ENCODE results near the gene RHOG. TPM values are rescaled to one million over a fixed set of nuclear protein-coding genes. Genes with fewer than 3 reads are reported as not detected.
A peak's percentile ranks its signal among the peaks of the same experiment; 100 is the strongest.

Gene RHOG
- total RNA-seq, 6 experiments from 2014 or later, result 57.8 to 72.3 (median 66.4) TPM

DNA sequence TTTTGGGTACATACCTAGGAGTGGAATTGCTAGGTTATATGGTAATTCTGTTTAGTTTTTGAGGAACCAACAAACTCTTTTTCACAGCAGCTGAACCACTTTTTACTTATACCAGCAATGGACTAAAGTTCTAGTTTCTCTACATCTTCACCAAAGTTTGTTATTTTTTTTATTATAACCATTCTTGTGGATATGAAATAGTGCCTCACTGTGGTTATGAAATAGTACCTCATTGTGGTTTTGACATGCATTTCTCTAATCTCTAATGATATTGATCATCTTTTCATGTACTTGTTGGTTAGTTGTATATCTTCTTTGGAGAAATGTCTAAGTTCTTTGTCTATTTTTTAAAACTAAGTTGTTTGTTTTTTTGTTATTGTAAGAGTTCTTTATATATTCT, 41.9 kb upstream of the RHOG start:
- H3K9me3 Mint-ChIP-seq, result no peaks in the 10 kb centered on the region
- no peaks in the 10 kb centered on the region for H3K27me3 Mint-ChIP-seq (ENCODE audit: insufficient read depth)
- H3K27ac Mint-ChIP-seq, result no peak overlapping the region
- no peak for DNase-seq
- H3K4me3 Mint-ChIP-seq, result no peak overlapping the region
- TF ChIP-seq, protein P1, sequence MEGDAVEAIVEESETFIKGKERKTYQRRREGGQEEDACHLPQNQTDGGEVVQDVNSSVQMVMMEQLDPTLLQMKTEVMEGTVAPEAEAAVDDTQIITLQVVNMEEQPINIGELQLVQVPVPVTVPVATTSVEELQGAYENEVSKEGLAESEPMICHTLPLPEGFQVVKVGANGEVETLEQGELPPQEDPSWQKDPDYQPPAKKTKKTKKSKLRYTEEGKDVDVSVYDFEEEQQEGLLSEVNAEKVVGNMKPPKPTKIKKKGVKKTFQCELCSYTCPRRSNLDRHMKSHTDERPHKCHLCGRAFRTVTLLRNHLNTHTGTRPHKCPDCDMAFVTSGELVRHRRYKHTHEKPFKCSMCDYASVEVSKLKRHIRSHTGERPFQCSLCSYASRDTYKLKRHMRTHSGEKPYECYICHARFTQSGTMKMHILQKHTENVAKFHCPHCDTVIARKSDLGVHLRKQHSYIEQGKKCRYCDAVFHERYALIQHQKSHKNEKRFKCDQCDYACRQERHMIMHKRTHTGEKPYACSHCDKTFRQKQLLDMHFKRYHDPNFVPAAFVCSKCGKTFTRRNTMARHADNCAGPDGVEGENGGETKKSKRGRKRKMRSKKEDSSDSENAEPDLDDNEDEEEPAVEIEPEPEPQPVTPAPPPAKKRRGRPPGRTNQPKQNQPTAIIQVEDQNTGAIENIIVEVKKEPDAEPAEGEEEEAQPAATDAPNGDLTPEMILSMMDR (IDR thresholded peaks at IDR 0.05), result 0 out of 2 replicates have a peak, but pooled peaks have one; percentile 24
- H3K36me3 Mint-ChIP-seq (ENCODE audit: low read depth), result no peaks in the 10 kb centered on the region
- H3K4me1 Mint-ChIP-seq (ENCODE audit: low read depth), result peaks cover 35% of the 10 kb centered on the region

DNA sequence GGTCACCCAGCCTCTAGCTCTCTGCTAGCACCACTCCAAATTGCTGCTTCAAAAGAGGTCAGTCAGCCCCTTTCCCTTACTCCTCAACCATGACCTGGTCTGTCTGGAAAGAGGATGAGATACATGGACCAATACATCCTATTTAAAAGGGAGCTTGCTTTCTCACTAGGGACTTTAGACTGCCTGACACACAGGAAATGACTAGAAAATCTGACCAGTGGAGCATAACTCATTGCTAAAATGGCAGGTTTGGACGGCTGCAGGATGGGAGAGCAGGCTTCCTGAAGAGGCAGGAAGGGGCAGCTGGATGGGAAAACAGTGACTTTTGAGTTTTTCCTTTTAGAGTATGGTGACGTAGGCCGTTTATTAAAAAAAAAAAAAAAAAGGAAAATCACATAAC, 40.0 kb upstream of the RHOG start:
- Mint-ChIP-seq H3K9me3 (no peaks in the 10 kb centered on the region), H3K4me3 (peak overlapping the region; percentile 13), H3K36me3 (ENCODE audit: low read depth) (no peaks in the 10 kb centered on the region), H3K27ac (peak overlapping the region; percentile 65), H3K27me3 (ENCODE audit: insufficient read depth) (no peaks in the 10 kb centered on the region), H3K4me1 (ENCODE audit: low read depth) (peaks cover 31% of the 10 kb centered on the region)
- DNase-seq, result peak; percentile 23
- TF ChIP-seq, protein P1 (IDR thresholded peaks at IDR 0.05), result no peak

DNA sequence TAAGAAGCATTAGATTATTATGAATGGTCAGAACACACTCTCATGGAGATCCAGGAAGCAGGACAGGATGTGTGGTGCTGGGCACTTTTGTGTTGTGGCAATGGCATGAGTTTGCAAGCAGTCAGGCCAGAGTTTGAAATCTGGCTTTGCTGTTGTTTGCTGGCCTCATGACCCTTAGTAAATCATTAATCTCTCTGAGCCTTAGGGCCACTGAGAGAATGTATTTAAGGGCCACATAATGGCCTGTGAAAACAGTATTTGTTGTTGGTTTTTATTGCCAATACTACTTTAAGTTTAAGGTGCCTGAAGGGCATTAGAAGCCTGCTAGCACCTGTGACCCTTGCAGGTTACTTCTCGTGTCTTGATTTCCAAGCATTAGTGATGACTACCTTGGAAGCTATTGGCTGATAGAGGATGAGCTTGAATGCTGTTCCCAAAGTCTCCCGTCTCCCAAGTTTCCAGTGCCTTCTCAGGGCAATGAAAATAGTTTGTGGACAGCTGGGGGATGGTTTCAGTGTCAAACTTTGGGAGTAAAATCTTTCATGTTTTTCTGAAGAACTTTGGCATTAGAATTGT, 39.3 kb upstream of the RHOG start:
- H3K27ac Mint-ChIP-seq, result peak overlapping the region; percentile 65; the same call in 1 of the 2 replicates
- no peak for DNase-seq
- H3K9me3 Mint-ChIP-seq, result no peaks in the 10 kb centered on the region
- H3K36me3 Mint-ChIP-seq (ENCODE audit: low read depth), result no peaks in the 10 kb centered on the region
- TF ChIP-seq, protein P1 (IDR thresholded peaks at IDR 0.05), result no peak
- H3K4me3 Mint-ChIP-seq, result no peak overlapping the region
- H3K27me3 Mint-ChIP-seq (ENCODE audit: insufficient read depth), result no peaks in the 10 kb centered on the region
- H3K4me1 Mint-ChIP-seq (ENCODE audit: low read depth), result peaks cover 30% of the 10 kb centered on the region

DNA sequence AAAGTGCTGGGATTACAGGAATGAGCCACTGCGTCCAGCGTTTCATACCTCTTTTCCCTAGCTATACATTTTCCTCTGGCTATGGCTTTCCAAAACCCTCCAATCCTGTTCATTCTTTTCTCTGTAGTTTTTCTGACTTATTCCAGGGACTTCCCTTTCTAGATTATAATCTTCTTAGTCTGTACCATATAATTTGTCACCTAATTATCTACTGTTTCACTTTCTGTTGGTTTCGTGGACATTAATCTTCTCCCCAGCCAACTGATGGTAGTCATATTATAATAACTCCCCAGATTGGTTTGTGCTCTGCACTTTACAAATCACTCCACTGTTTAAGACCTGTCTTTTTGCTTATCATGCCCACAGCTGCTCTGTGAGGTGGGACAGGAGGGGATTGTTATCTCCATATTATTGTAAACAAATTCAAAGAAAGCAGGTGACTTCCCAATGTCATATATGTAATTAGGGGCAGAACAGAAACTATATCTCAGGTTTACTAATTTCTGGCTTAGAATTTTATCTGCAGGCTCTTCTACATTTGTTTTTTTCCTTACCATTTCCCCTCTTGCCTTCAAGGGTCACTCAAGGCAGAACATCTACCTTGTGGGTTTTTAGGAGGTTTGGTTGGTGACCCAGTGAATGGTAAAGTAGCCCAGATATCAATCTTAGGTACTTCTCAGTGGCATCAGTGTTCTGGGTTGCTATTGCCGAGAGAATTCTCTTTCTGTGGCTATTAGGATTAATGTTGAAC, 38.6 kb upstream of the RHOG start:
- Mint-ChIP-seq H3K9me3 (no peaks in the 10 kb centered on the region), H3K27me3 (ENCODE audit: insufficient read depth) (no peaks in the 10 kb centered on the region), H3K4me3 (no peak overlapping the region), H3K36me3 (ENCODE audit: low read depth) (no peaks in the 10 kb centered on the region), H3K27ac (peak overlapping the region; percentile 13; the same call in 1 of the 2 replicates), H3K4me1 (ENCODE audit: low read depth) (peaks cover 30% of the 10 kb centered on the region)
- TF ChIP-seq, protein P1 (IDR thresholded peaks at IDR 0.05), result no peak
- DNase-seq, result no peak

DNA sequence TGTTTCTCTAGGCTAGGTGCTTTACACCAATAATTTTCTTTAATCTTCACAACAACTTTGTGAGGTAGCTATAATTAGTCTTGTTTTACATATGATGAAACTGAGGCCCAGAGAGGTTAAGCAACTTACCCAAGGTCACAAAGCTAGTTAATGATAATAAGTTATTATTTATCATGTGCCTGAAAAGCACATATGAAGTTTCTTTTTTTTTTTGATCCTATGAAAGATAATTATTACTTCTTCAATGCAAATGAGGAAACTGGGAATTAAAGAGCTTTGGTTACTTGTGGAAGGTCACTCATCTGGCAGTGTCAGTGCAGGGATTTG, 37.5 kb upstream of the RHOG start:
- Mint-ChIP-seq H3K9me3 (no peaks in the 10 kb centered on the region), H3K27me3 (ENCODE audit: insufficient read depth) (no peaks in the 10 kb centered on the region), H3K36me3 (ENCODE audit: low read depth) (no peaks in the 10 kb centered on the region), H3K4me1 (ENCODE audit: low read depth) (peaks cover 30% of the 10 kb centered on the region), H3K27ac (no peak overlapping the region), H3K4me3 (no peak overlapping the region)
- DNase-seq, result no peak
- TF ChIP-seq, protein P1 (IDR thresholded peaks at IDR 0.05), result no peak

All from HFFc6 (cell line).